Measurements from ENCODE around the gene GNRH2. TPM values are rescaled to one million over a fixed set of nuclear protein-coding genes. Genes with fewer than 3 reads are reported as not detected.

GNRH2 gene
- total RNA-seq, 1 donor from 2014 or later, result 1.4 TPM

GRCh38 chr20:3077618-3078134 is 34.3 kb downstream of the GNRH2 start:
- H3K27ac ChIP-seq (ENCODE audit: low read depth, low read length), result no peak overlapping the region
- H3K36me3 ChIP-seq (ENCODE audit: insufficient read depth, low read length), result no peaks in the 10 kb centered on the region
- DNase-seq (ENCODE audit: low read depth) (no peak), FAIRE-seq (no peak)
- Mint-ChIP-seq H3K36me3 (ENCODE audit: low read depth, unreplicated experiment) (no peaks in the 10 kb centered on the region), H3K27me3 (ENCODE audit: low read depth, unreplicated experiment) (peaks cover 30% of the 10 kb centered on the region), H3K4me3 (ENCODE audit: unreplicated experiment) (no peak overlapping the region), H3K9me3 (ENCODE audit: unreplicated experiment) (no peaks in the 10 kb centered on the region), H3K4me1 (ENCODE audit: low read depth, unreplicated experiment) (peaks cover 3% of the 10 kb centered on the region), H3K27ac (ENCODE audit: unreplicated experiment) (no peak overlapping the region)
- no peaks in the 10 kb centered on the region for H3K79me2 ChIP-seq (ENCODE audit: insufficient read depth, low read length)
- no peaks in the 10 kb centered on the region for H3K4me1 ChIP-seq (ENCODE audit: insufficient read depth, low read length)
- H4K20me1 ChIP-seq (ENCODE audit: insufficient read depth, low read length), result no peaks in the 10 kb centered on the region
- no peak overlapping the region for H3K9ac ChIP-seq (ENCODE audit: low read length)
- TF ChIP-seq EZH2 (IDR thresholded peaks at IDR 0.05; ENCODE audit: insufficient read depth, low read length) (no peak), CTCF (IDR thresholded peaks at IDR 0.05; ENCODE audit: insufficient read depth, low read depth, low read length) (no peak)
- H2AFZ ChIP-seq (ENCODE audit: low read depth, low read length), result no peak overlapping the region
- H3K4me3 ChIP-seq (ENCODE audit: insufficient read depth, low read depth, low read length), result no peak overlapping the region
- H3K4me2 ChIP-seq (ENCODE audit: low read length), result no peak overlapping the region
- peaks cover 37% of the 10 kb centered on the region for H3K27me3 ChIP-seq (ENCODE audit: insufficient read depth, low read length)
- no peaks in the 10 kb centered on the region for H3K9me3 ChIP-seq (ENCODE audit: insufficient read depth, low read depth, low read length)

GRCh38 chr20:3080939-3081388 is 37.5 kb downstream of the GNRH2 start:
- TF ChIP-seq CTCF (IDR thresholded peaks at IDR 0.05; ENCODE audit: insufficient read depth, low read depth, low read length), result no peak
- Mint-ChIP-seq H3K27ac (ENCODE audit: unreplicated experiment) (no peak overlapping the region), H3K9me3 (ENCODE audit: unreplicated experiment) (no peaks in the 10 kb centered on the region), H3K4me1 (ENCODE audit: low read depth, unreplicated experiment) (no peaks in the 10 kb centered on the region), H3K27me3 (ENCODE audit: low read depth, unreplicated experiment) (peaks cover 43% of the 10 kb centered on the region), H3K36me3 (ENCODE audit: low read depth, unreplicated experiment) (no peaks in the 10 kb centered on the region), H3K4me3 (ENCODE audit: unreplicated experiment) (no peak overlapping the region)
- no peaks in the 10 kb centered on the region for H3K9me3 ChIP-seq (ENCODE audit: insufficient read depth, low read depth, low read length)
- H3K27me3 ChIP-seq (ENCODE audit: insufficient read depth, low read length), result peaks cover 46% of the 10 kb centered on the region
- H3K4me1 ChIP-seq (ENCODE audit: insufficient read depth, low read length), result no peaks in the 10 kb centered on the region
- FAIRE-seq (no peak), DNase-seq (ENCODE audit: low read depth) (no peak)
- no peaks in the 10 kb centered on the region for H3K36me3 ChIP-seq (ENCODE audit: insufficient read depth, low read length)
- H3K9ac ChIP-seq (ENCODE audit: low read length), result no peak overlapping the region
- no peak overlapping the region for H3K4me2 ChIP-seq (ENCODE audit: low read length)
- no peak overlapping the region for H3K27ac ChIP-seq (ENCODE audit: low read depth, low read length)
- no peak overlapping the region for H3K4me3 ChIP-seq (ENCODE audit: insufficient read depth, low read depth, low read length)
- no peak overlapping the region for H2AFZ ChIP-seq (ENCODE audit: low read depth, low read length)
- H4K20me1 ChIP-seq (ENCODE audit: insufficient read depth, low read length), result no peaks in the 10 kb centered on the region
- no peaks in the 10 kb centered on the region for H3K79me2 ChIP-seq (ENCODE audit: insufficient read depth, low read length)

GRCh38 chr20:3081641-3082040 is 38.2 kb downstream of the GNRH2 start:
- Mint-ChIP-seq H3K27ac (ENCODE audit: unreplicated experiment) (no peak overlapping the region), H3K36me3 (ENCODE audit: low read depth, unreplicated experiment) (no peaks in the 10 kb centered on the region), H3K9me3 (ENCODE audit: unreplicated experiment) (no peaks in the 10 kb centered on the region), H3K27me3 (ENCODE audit: low read depth, unreplicated experiment) (peaks cover 43% of the 10 kb centered on the region), H3K4me1 (ENCODE audit: low read depth, unreplicated experiment) (no peaks in the 10 kb centered on the region), H3K4me3 (ENCODE audit: unreplicated experiment) (no peak overlapping the region)
- H3K4me2 ChIP-seq (ENCODE audit: low read length), result no peak overlapping the region
- H3K27me3 ChIP-seq (ENCODE audit: insufficient read depth, low read length), result peaks cover 46% of the 10 kb centered on the region
- H3K4me1 ChIP-seq (ENCODE audit: insufficient read depth, low read length), result no peaks in the 10 kb centered on the region
- H3K4me3 ChIP-seq (ENCODE audit: insufficient read depth, low read depth, low read length), result no peak overlapping the region
- H2AFZ ChIP-seq (ENCODE audit: low read depth, low read length), result no peak overlapping the region
- DNase-seq (ENCODE audit: low read depth) (no peak), FAIRE-seq (no peak)
- no peak for TF ChIP-seq CTCF (IDR thresholded peaks at IDR 0.05; ENCODE audit: insufficient read depth, low read depth, low read length)
- H3K79me2 ChIP-seq (ENCODE audit: insufficient read depth, low read length), result no peaks in the 10 kb centered on the region
- no peaks in the 10 kb centered on the region for H3K9me3 ChIP-seq (ENCODE audit: insufficient read depth, low read depth, low read length)
- no peak overlapping the region for H3K9ac ChIP-seq (ENCODE audit: low read length)
- H3K36me3 ChIP-seq (ENCODE audit: insufficient read depth, low read length), result no peaks in the 10 kb centered on the region
- H3K27ac ChIP-seq (ENCODE audit: low read depth, low read length), result no peak overlapping the region
- H4K20me1 ChIP-seq (ENCODE audit: insufficient read depth, low read length), result no peaks in the 10 kb centered on the region
